ENCODE results near the gene E4F1.
"Not testable (repeated sequence)": the region's sequence is repeated elsewhere in the genome, so short reads cannot be mapped to it uniquely, and the experiment has no call there.

The E4F1 gene

GRCh38 chr16:2244301-2244700, 20.9 kb downstream of the E4F1 start:
- DNase-seq (ENCODE audit: low spot score): no peak

GRCh38 chr16:2244926-2245795, 21.8 kb downstream of the E4F1 start:
- DNase-seq (ENCODE audit: low spot score): no peak

- DNase-seq (ENCODE audit: low spot score): no peak
These were observed 23.0 kb downstream of the E4F1 start for GRCh38 chr16:2246301-2246885.

GRCh38 chr16:2250652-2251295, 27.4 kb downstream of the E4F1 start:
- no peak for DNase-seq (ENCODE audit: low spot score)

- DNase-seq (ENCODE audit: low spot score): peak; percentile 100
These were observed 28.1 kb downstream of the E4F1 start, which contains the start of gene ECI1 for GRCh38 chr16:2251296-2252111. ECI1 (minus strand) TSS chr16:2251587; CDS start chr16:2251566, 21 bp downstream.

- DNase-seq (ENCODE audit: low spot score): no peak
These were observed 29.4 kb downstream of the E4F1 start for GRCh38 chr16:2252806-2253148.

GRCh38 chr16:2253293-2253692, 29.9 kb downstream of the E4F1 start:
- no peak for DNase-seq (ENCODE audit: low spot score)

- no peak for DNase-seq (ENCODE audit: low spot score)
These were observed 33.2 kb downstream of the E4F1 start for GRCh38 chr16:2256531-2257140.

GRCh38 chr16:2257726-2258125, 34.3 kb downstream of the E4F1 start:
- DNase-seq (ENCODE audit: low spot score): no peak

- not testable (repeated sequence) for DNase-seq (ENCODE audit: low spot score)
These were observed 35.1 kb downstream of the E4F1 start for GRCh38 chr16:2258530-2258929.

- no peak for DNase-seq (ENCODE audit: low spot score)
These were observed 36.9 kb downstream of the E4F1 start for GRCh38 chr16:2260250-2260649.

- DNase-seq (ENCODE audit: low spot score): not testable (repeated sequence)
These were observed 39.6 kb downstream of the E4F1 start for GRCh38 chr16:2263026-2263425.

- not testable (repeated sequence) for DNase-seq (ENCODE audit: low spot score)
These were observed 43.5 kb downstream of the E4F1 start for GRCh38 chr16:2266887-2267286.

- DNase-seq (ENCODE audit: low spot score): peak; percentile 42
These were observed 44.1 kb downstream of the E4F1 start for GRCh38 chr16:2267505-2267912.

GRCh38 chr16:2267913-2268666, 44.7 kb downstream of the E4F1 start, which contains the start of gene RNPS1:
RNPS1 (minus strand) TSS chr16:2268126; CDS start chr16:2264643, 3,483 bp downstream.
- DNase-seq (ENCODE audit: low spot score): peak; percentile 99

GRCh38 chr16:2270070-2270462, 46.7 kb downstream of the E4F1 start:
- DNase-seq (ENCODE audit: low spot score): no peak

- DNase-seq (ENCODE audit: low spot score): no peak
These were observed 47.4 kb downstream of the E4F1 start for GRCh38 chr16:2270588-2271470.

- DNase-seq (ENCODE audit: low spot score): no peak
These were observed 48.6 kb downstream of the E4F1 start for GRCh38 chr16:2271848-2272461.

GRCh38 chr16:2273484-2273883, 50.1 kb downstream of the E4F1 start:
- no peak for DNase-seq (ENCODE audit: low spot score)

All from AG08395 (cell line).